Measurements from ENCODE around the gene PLEKHG4B. TPM values are rescaled to one million over a fixed set of nuclear protein-coding genes. Genes with fewer than 3 reads are reported as not detected.

The PLEKHG4B gene
- total RNA-seq, 2 donors from 2014 or later = 8.9 to 14.4 TPM

DNA sequence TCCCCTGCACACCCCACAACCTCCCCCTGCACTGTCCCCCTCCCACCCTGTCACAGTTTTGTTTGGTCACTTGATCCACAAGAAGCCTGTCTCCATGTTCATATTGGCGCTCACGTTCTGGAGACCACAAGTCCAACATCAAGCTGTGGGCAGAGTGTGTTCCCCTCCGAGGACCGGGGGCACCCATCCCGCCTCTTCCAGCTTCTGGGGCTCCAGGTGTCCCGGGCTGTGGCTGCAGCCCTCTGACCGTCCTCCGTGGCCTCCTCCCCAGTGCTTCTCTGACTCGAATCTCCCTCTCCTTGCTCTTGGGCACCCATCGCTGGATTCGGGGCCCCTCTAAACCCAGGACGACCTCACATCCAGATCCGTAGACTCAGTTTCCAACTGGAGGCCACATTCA, 49.2 kb downstream of the PLEKHG4B start:
- no peak for DNase-seq (ENCODE audit: low spot score)
- WGBS = 86% methylated on average over 13 of the region's 13 CpGs
- intact Hi-C loops (cut with DNase I) = no loop called here
- Histone ChIP-seq H3K27ac (no peak overlapping the region), H3K36me3 (no peaks in the 10 kb centered on the region), H3K9me3 (no peaks in the 10 kb centered on the region), H3K27me3 (replicated peaks; ENCODE audit: insufficient read depth) (no peaks in the 10 kb centered on the region), H3K4me1 (replicated peaks) (no peaks in the 10 kb centered on the region), H3K4me3 (no peak overlapping the region)
- TF ChIP-seq, protein P1, sequence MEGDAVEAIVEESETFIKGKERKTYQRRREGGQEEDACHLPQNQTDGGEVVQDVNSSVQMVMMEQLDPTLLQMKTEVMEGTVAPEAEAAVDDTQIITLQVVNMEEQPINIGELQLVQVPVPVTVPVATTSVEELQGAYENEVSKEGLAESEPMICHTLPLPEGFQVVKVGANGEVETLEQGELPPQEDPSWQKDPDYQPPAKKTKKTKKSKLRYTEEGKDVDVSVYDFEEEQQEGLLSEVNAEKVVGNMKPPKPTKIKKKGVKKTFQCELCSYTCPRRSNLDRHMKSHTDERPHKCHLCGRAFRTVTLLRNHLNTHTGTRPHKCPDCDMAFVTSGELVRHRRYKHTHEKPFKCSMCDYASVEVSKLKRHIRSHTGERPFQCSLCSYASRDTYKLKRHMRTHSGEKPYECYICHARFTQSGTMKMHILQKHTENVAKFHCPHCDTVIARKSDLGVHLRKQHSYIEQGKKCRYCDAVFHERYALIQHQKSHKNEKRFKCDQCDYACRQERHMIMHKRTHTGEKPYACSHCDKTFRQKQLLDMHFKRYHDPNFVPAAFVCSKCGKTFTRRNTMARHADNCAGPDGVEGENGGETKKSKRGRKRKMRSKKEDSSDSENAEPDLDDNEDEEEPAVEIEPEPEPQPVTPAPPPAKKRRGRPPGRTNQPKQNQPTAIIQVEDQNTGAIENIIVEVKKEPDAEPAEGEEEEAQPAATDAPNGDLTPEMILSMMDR (IDR thresholded peaks at IDR 0.05) = no peak
- TF ChIP-seq POLR2A (IDR thresholded peaks at IDR 0.05) = no peak
- no peak for TF ChIP-seq POLR2AphosphoS5 (IDR thresholded peaks at IDR 0.05)

DNA sequence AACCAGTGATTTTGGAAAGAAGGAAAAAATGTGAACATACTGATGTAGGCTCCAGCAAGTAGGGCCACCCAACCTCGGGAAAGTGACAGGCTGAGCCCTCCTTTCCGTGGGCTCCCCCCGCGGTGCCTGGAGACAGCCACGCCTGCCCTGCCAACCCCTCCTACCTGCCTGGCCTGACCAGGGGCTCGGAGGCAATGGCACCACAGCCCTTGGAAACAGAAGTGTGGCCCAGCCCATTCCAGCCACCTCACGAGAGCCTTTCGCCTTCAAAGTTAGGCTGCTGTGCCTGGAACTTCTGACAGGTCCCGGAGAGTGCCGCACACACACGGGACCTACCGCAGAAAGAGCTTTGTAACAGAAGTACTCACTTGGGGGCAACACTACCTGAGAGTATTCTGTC, 49.8 kb downstream of the PLEKHG4B start:
- H3K4me3 ChIP-seq = no peak overlapping the region
- no peaks in the 10 kb centered on the region for H3K9me3 ChIP-seq
- TF ChIP-seq POLR2A (IDR thresholded peaks at IDR 0.05) = no peak
- H3K4me1 ChIP-seq (replicated peaks) = no peaks in the 10 kb centered on the region
- intact Hi-C loops (cut with DNase I) = no loop called here
- no peak overlapping the region for H3K27ac ChIP-seq
- H3K27me3 ChIP-seq (replicated peaks; ENCODE audit: insufficient read depth) = no peaks in the 10 kb centered on the region
- no peaks in the 10 kb centered on the region for H3K36me3 ChIP-seq
- WGBS = 84% methylated on average over 12 of the region's 12 CpGs
- DNase-seq (ENCODE audit: low spot score) = no peak

DNA sequence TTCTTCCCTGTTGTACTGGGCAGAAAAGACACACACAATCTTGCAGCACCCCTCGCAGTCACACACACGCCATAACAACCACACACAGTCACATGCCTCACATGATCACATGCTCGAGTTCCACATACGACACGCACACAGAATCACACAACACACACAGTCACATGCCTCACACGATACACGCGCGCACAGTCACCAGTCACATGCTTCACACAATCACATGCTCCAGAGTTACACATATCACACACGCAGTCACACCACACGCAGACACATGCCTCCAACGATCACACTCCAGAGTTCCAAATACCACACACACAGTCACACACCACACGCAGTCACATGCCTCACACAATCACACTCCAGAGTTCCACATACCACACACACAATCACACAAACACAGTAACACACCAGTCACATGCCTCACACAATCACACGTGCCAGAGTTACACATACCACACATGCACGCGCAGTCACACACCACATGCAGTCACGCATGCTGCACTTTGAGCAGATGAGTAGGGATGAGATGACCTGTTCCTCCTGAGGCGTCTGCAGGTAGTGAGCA, 50.4 kb downstream of the PLEKHG4B start:
- H3K4me3 ChIP-seq = no peak overlapping the region
- WGBS = 94% methylated on average over 18 of the region's 18 CpGs
- intact Hi-C loops (cut with DNase I) = no loop called here

DNA sequence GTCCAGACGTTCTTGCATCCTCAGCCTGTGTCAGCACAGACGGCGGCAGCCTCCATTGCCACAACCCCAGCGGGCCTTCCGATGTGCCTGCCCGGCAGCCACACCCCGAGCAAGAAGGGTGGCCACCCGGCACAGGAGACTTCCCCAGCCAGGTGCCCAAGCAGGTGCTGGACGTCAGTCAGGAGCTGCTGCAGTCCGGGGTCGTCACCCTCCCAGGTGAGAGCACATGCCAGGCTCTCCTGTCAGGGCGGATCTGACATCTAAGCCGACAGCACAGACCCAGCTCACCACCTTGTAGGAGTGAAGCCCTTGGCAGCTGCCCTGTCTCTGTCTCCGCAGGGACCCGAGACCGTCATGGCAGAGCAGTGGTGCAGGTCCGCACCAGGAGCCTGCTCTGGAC, 51.1 kb downstream of the PLEKHG4B start:
- no peaks in the 10 kb centered on the region for H3K36me3 ChIP-seq
- H3K27ac ChIP-seq = no peak overlapping the region
- H3K4me3 ChIP-seq = no peak overlapping the region
- H3K27me3 ChIP-seq (replicated peaks; ENCODE audit: insufficient read depth) = no peaks in the 10 kb centered on the region
- DNase-seq (ENCODE audit: low spot score) = no peak
- H3K4me1 ChIP-seq (replicated peaks) = no peaks in the 10 kb centered on the region
- intact Hi-C loops (cut with DNase I) = no loop called here
- H3K9me3 ChIP-seq = no peaks in the 10 kb centered on the region
- 97% methylated on average over 14 of the region's 17 CpGs for WGBS
- TF ChIP-seq, protein P1 (IDR thresholded peaks at IDR 0.05) = no peak
- TF ChIP-seq POLR2AphosphoS5 (IDR thresholded peaks at IDR 0.05) (no peak), POLR2A (IDR thresholded peaks at IDR 0.05) (no peak)

More for the DNA sequence above, 50.4 kb downstream of the PLEKHG4B start:
- no peak for TF ChIP-seq POLR2AphosphoS5 (IDR thresholded peaks at IDR 0.05)
- TF ChIP-seq POLR2A (IDR thresholded peaks at IDR 0.05) = no peak
- TF ChIP-seq, protein P1 (IDR thresholded peaks at IDR 0.05) = no peak
- H3K27ac ChIP-seq = no peak overlapping the region
- H3K4me1 ChIP-seq (replicated peaks) = no peaks in the 10 kb centered on the region
- H3K36me3 ChIP-seq = no peaks in the 10 kb centered on the region
- DNase-seq (ENCODE audit: low spot score) = no peak
- no peaks in the 10 kb centered on the region for H3K27me3 ChIP-seq (replicated peaks; ENCODE audit: insufficient read depth)
- H3K9me3 ChIP-seq = no peaks in the 10 kb centered on the region

DNA sequence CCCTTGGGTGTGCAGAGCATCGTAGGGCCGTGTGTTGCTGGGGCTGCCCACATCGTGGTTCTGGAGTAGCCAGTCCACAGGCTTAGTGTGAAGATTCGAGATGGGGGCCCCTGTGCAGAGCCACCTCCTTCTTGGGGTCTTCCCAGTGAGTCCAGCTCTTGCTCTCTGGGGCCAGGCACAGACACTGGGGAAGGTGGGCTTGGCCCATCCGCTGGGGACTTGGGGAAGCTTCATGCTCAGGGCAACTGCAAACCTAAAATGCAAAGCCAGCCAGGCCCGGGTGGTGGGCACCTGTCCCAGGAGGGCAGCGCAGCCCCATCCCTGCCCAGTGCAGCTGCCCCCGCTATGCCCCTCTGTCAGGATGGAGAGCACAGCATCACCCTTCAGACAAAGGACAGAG, 53.0 kb downstream of the PLEKHG4B start:
- TF ChIP-seq, protein P1 (IDR thresholded peaks at IDR 0.05) = no peak
- Histone ChIP-seq H3K9me3 (no peaks in the 10 kb centered on the region), H3K27me3 (replicated peaks; ENCODE audit: insufficient read depth) (no peaks in the 10 kb centered on the region), H3K4me3 (no peak overlapping the region), H3K36me3 (no peaks in the 10 kb centered on the region), H3K4me1 (replicated peaks) (no peaks in the 10 kb centered on the region), H3K27ac (no peak overlapping the region)
- intact Hi-C loops (cut with DNase I) = no loop called here
- WGBS = 91% methylated on average over 8 of the region's 8 CpGs
- DNase-seq (ENCODE audit: low spot score) = no peak
